GM23248 (cell line): ENCODE results near the gene REXO1. TPM values are rescaled to one million over a fixed set of nuclear protein-coding genes. Genes with fewer than 3 reads are reported as not detected.
A peak's percentile ranks its signal among the peaks of the same experiment; 100 is the strongest.
"Not testable (repeated sequence)": the region's sequence is repeated elsewhere in the genome, so short reads cannot be mapped to it uniquely, and the experiment has no call there.

Experiments used
- DNase-seq: peaks from one replicate; pipeline ENCODE4 v3.0.0-alpha.2; 2015
- H2AFZ ChIP-seq: fragments of 200-600 bp; sonication (generic); 2 replicates; pipeline ENCODE4 v1.6.1; 2016; ENCODE audit warnings: antibody characterized with exemption
- H3F3A ChIP-seq: fragments of 200-600 bp; sonication (generic); 2 replicates; pipeline ENCODE4 v1.6.1; 2016; ENCODE audit warnings: mild to moderate bottlenecking, antibody characterized with exemption, mixed run types; ENCODE audit not compliant: insufficient read depth
- H3K27ac ChIP-seq: fragments of 200-600 bp; sonication (generic); 2 replicates; pipeline ENCODE4 v1.5.1; 2016; ENCODE audit warnings: mild to moderate bottlenecking
- H3K27me3 ChIP-seq: fragments of 200-600 bp; sonication (generic); replicated peaks from 2 replicates; pipeline ENCODE4 v1.6.1; 2016; ENCODE audit warnings: mild to moderate bottlenecking; ENCODE audit not compliant: insufficient read depth
- H3K36me3 ChIP-seq: fragments of 200-600 bp; sonication (generic); 2 replicates; pipeline ENCODE4 v1.6.1; 2016; ENCODE audit warnings: low read depth, mild to moderate bottlenecking
- H3K4me1 ChIP-seq: fragments of 200-600 bp; sonication (generic); 2 replicates; pipeline ENCODE4 v1.6.1; 2016; ENCODE audit warnings: mild to moderate bottlenecking; ENCODE audit not compliant: insufficient read depth
- H3K4me2 ChIP-seq: fragments of 200-600 bp; sonication (generic); one replicate; pipeline ENCODE4 v1.6.1; 2016; ENCODE audit warnings: mild to moderate bottlenecking; ENCODE audit not compliant: unreplicated experiment
- H3K4me3 ChIP-seq: fragments of 200-600 bp; sonication (generic); 2 replicates; pipeline ENCODE4 v1.5.1; 2016; ENCODE audit warnings: mild to moderate bottlenecking
- H3K79me2 ChIP-seq: fragments of 200-600 bp; sonication (generic); 2 replicates; pipeline ENCODE4 v1.6.1; 2016; ENCODE audit warnings: mild to moderate bottlenecking; ENCODE audit not compliant: insufficient read depth
- H3K9ac ChIP-seq: fragments of 200-600 bp; sonication (generic); 2 replicates; pipeline ENCODE4 v1.6.1; 2016; ENCODE audit warnings: mild to moderate bottlenecking
- H3K9me2 ChIP-seq: fragments of 200-600 bp; sonication (generic); 2 replicates; pipeline ENCODE4 v1.6.1; 2016; ENCODE audit warnings: mixed run types, mild to moderate bottlenecking, moderate library complexity; ENCODE audit not compliant: insufficient read depth
- H3K9me3 ChIP-seq: fragments of 200-600 bp; sonication (generic); one replicate; pipeline ENCODE4 v1.6.1; 2017; ENCODE audit warnings: low read depth
- H4K20me1 ChIP-seq: fragments of 200-600 bp; sonication (generic); 2 replicates; pipeline ENCODE4 v1.6.0; 2016; ENCODE audit not compliant: insufficient read depth
- EZH2 ChIP-seq: fragments of 200-600 bp; sonication (generic); IDR thresholded peaks from 2 replicates; pipeline ENCODE4 v1.6.1; 2018; ENCODE audit warnings: antibody characterized with exemption, mild to moderate bottlenecking; ENCODE audit not compliant: insufficient read depth, poor library complexity, severe bottlenecking
- EZH2phosphoT487 ChIP-seq: fragments of 200-600 bp; sonication (generic); IDR thresholded peaks from 2 replicates; pipeline ENCODE4 v1.6.1; 2018; ENCODE audit warnings: antibody characterized with exemption, moderate library complexity, mild to moderate bottlenecking, low read depth; ENCODE audit not compliant: insufficient read depth
- WGBS, 2 experiments: methylation state at CpG; one replicate each; pipeline ENCODE4 v1.1.6; 2015 to 2017; ENCODE audit warnings: low lambda C conversion rate in 2 of 2, low coverage in 1 of 2; ENCODE audit errors: missing lambda C conversion rate in 2 of 2; 5-methylcytosine and 5-hydroxymethylcytosine counted together
- in situ Hi-C: fragments of 300-500 bp; cut with MboI; formaldehyde crosslinking; loops from 2 replicates; pipeline ENCODE4 v1.15.0; 2020
- polyA plus RNA-seq: library from polyadenylated mRNA; unstranded; fragments of >200 nt; fragmentation: Nextera tagmentation; extraction: Ambion mirVana; gene quantifications from 2 replicates; pipeline ENCODE4 v1.2.1, GENCODE V29; 2016
- total RNA-seq: library from RNA; depleted of rRNA; stranded (reverse); fragments of >200 nt; shearing (Covaris generic); gene quantifications from 2 replicates; pipeline ENCODE4 v1.2.3, GENCODE V29; 2014

The REXO1 gene
- total and polyA plus RNA-seq, 2 experiments from 2014 or later: 4.9 to 5.2 TPM

- no peak overlapping the region for H3K9ac ChIP-seq
- H3K36me3 ChIP-seq: no peaks in the 10 kb centered on the region
- 83 to 94% methylated on average over 1 of the region's 1 CpG for WGBS, 2 experiments
- no peaks in the 10 kb centered on the region for H3F3A ChIP-seq
- H3K9me3 ChIP-seq: no peaks in the 10 kb centered on the region
- TF ChIP-seq EZH2: no peak
- TF ChIP-seq EZH2phosphoT487: no peak
- H3K4me2 ChIP-seq: no peak overlapping the region
- no peaks in the 10 kb centered on the region for H3K27me3 ChIP-seq
- no peak overlapping the region for H2AFZ ChIP-seq
- no peaks in the 10 kb centered on the region for H3K4me1 ChIP-seq
- no peak overlapping the region for H3K4me3 ChIP-seq
- no peak for DNase-seq
- H3K9me2 ChIP-seq: no peaks in the 10 kb centered on the region
- H4K20me1 ChIP-seq: no peaks in the 10 kb centered on the region
- H3K27ac ChIP-seq: no peak overlapping the region
- H3K79me2 ChIP-seq: peaks cover 6% of the 10 kb centered on the region
- in situ Hi-C loops: no loop called here
Observed at GRCh38 chr19:1889907-1890306, 41.6 kb upstream of the REXO1 start.

GRCh38 chr19:1888385-1888784 is 40.1 kb upstream of the REXO1 start:
- Histone ChIP-seq H3K27me3 (no peaks in the 10 kb centered on the region), H4K20me1 (no peaks in the 10 kb centered on the region), H3K79me2 (peaks cover 21% of the 10 kb centered on the region), H3K9me3 (no peaks in the 10 kb centered on the region), H3K9ac (no peak overlapping the region), H3K4me1 (peaks cover 8% of the 10 kb centered on the region; the same call in 1 of the 2 replicates), H2AFZ (no peak overlapping the region), H3K27ac (no peak overlapping the region), H3K36me3 (no peaks in the 10 kb centered on the region), H3K4me2 (no peak overlapping the region), H3K4me3 (no peak overlapping the region), H3F3A (no peaks in the 10 kb centered on the region), H3K9me2 (no peaks in the 10 kb centered on the region)
- whole genome bisulfite sequencing, 2 experiments: 78% methylated on average over 5 of the region's 5 CpGs
- DNase-seq: no peak
- TF ChIP-seq EZH2 (no peak), EZH2phosphoT487 (no peak)
- in situ Hi-C loops: no loop called here

- 92 to 93% methylated on average over 15 of the region's 15 CpGs for WGBS, 2 experiments
- DNase-seq, H3K36me3 ChIP-seq, H3F3A ChIP-seq, H3K9me2 ChIP-seq, H3K9me3 ChIP-seq, H3K4me3 ChIP-seq, H3K9ac ChIP-seq, H3K4me2 ChIP-seq, H3K27ac ChIP-seq, in situ Hi-C loops, H4K20me1 ChIP-seq, H2AFZ ChIP-seq, H3K27me3 ChIP-seq: not testable (repeated sequence)
- Histone ChIP-seq H3K79me2 (peaks cover 40% of the 10 kb centered on the region), H3K4me1 (peaks cover 17% of the 10 kb centered on the region)
Observed at GRCh38 chr19:1886360-1886759, 38.1 kb upstream of the REXO1 start.

- WGBS, 2 experiments: 20 to 34% methylated on average over 24 to 38 of the region's 46 CpGs
- Histone ChIP-seq H3K4me2 (peak within 1 kb of the TSS; percentile 94), H3K4me1 (peaks cover 17% of the 10 kb centered on the region), H3K79me2 (peaks cover 46% of the 10 kb centered on the region), H3K9ac (peak within 1 kb of the TSS; percentile 86), H3K27ac (peak within 1 kb of the TSS; percentile 68), H2AFZ (peak within 1 kb of the TSS; percentile 29; the same call in 1 of the 2 replicates), H3K4me3 (peak within 1 kb of the TSS; percentile 95)
- H4K20me1 ChIP-seq, H3K27me3 ChIP-seq, H3F3A ChIP-seq, in situ Hi-C loops, H3K9me3 ChIP-seq, H3K9me2 ChIP-seq, H3K36me3 ChIP-seq: not testable (repeated sequence)
- peak; percentile 97 for DNase-seq
Observed at GRCh38 chr19:1885398-1886119, 37.3 kb upstream of the REXO1 start, which contains the start of gene ABHD17A. ABHD17A (minus strand) TSS chr19:1885496; CDS start chr19:1881566, 3,930 bp downstream.
